HepG2 (cell line): ENCODE data around the gene TMTC1.

Experiments used
- HMG20A ChIP-seq: IDR thresholded peaks from 2 replicates; pipeline ENCODE4 v1.6.1; 2016; ENCODE audit warnings: borderline replicate concordance
- POLR2AphosphoS5 ChIP-seq: IDR thresholded peaks from 2 replicates; pipeline ENCODE4 v1.6.1; 2012; ENCODE audit warnings: low read depth, low read length
- RELA ChIP-seq: sonication (generic); formaldehyde crosslinking; IDR thresholded peaks from 2 replicates; pipeline ENCODE4 v1.4.0; 2020; ENCODE audit warnings: missing genetic modification reagents
- RFX5 ChIP-seq: IDR thresholded peaks from 2 replicates; pipeline ENCODE4 v1.6.1; 2011; ENCODE audit warnings: low read depth, low read length, improper control_type of control experiment
- SIX4 ChIP-seq: sonication (generic); formaldehyde crosslinking; IDR thresholded peaks from 2 replicates; pipeline ENCODE4 v1.4.0; 2020; ENCODE audit warnings: missing genetic modification reagents
- SNAPC5 ChIP-seq: sonication (generic); formaldehyde crosslinking; IDR thresholded peaks from 2 replicates; pipeline ENCODE4 v1.8.1; 2023; ENCODE audit warnings: mild to moderate bottlenecking, missing genetic modification reagents, borderline replicate concordance
- TEAD3 ChIP-seq: optimal IDR thresholded peaks from 2 replicates; pipeline ENCODE3; 2016; ENCODE audit warnings: borderline replicate concordance
- ZBTB43 ChIP-seq: sonication (generic); formaldehyde crosslinking; conservative IDR thresholded peaks from 2 replicates; pipeline ENCODE4 v1.4.0; 2020; ENCODE audit warnings: missing genetic modification reagents
- ZNF777 ChIP-seq: sonication (generic); formaldehyde crosslinking; IDR thresholded peaks from 2 replicates; pipeline ENCODE4 v1.4.0; 2020; ENCODE audit warnings: missing genetic modification reagents

- TF ChIP-seq SNAPC5 (CRISPR knock-in tag) (no peak), HMG20A (no peak), ZNF777 (no peak), ZBTB43 (CRISPR knock-in tag) (no peak), RELA (CRISPR knock-in tag) (no peak), POLR2AphosphoS5 (no peak), RFX5 (no peak), TEAD3 (no peak), SIX4 (CRISPR knock-in tag) (no peak)
These were observed 134.0 kb downstream of the TMTC1 start for GRCh38 chr12:29649722-29650121.
